GM23248 (cell line): Measurements from ENCODE around the gene PRKAB2.

Experiments
- EZH2 ChIP-seq: fragments of 200-600 bp; sonication (generic); IDR thresholded peaks from 2 replicates; pipeline ENCODE4 v1.6.1; 2018; ENCODE audit warnings: antibody characterized with exemption, mild to moderate bottlenecking; ENCODE audit not compliant: insufficient read depth, poor library complexity, severe bottlenecking
- EZH2phosphoT487 ChIP-seq: fragments of 200-600 bp; sonication (generic); IDR thresholded peaks from 2 replicates; pipeline ENCODE4 v1.6.1; 2018; ENCODE audit warnings: antibody characterized with exemption, moderate library complexity, mild to moderate bottlenecking, low read depth; ENCODE audit not compliant: insufficient read depth

GRCh38 chr1:147171399-147172167, 687 bp downstream of the PRKAB2 start:
- no peak for TF ChIP-seq EZH2
- no peak for TF ChIP-seq EZH2phosphoT487
